Keratinocyte (primary cell): Measurements from ENCODE around the gene NEURL3.

Experiments used
- CTCF ChIP-seq, 3 experiments: IDR thresholded peaks in 1 of 3; conservative IDR thresholded peaks in 1 of 3; optimal IDR thresholded peaks in 1 of 3; 2 replicates in 2 of 3; 3 replicates in 1 of 3; pipeline versions ENCODE3 to v1.5.1; 2011; ENCODE audit warnings: low read length in 3 of 3, mild to moderate bottlenecking in 3 of 3, moderate library complexity in 2 of 3, control low read depth in 1 of 3, inconsistent platforms in 1 of 3; ENCODE audit not compliant: insufficient read depth in 2 of 3; ENCODE audit errors: extremely low read depth in 1 of 3
- EZH2 ChIP-seq: IDR thresholded peaks from one replicate; pipeline ENCODE4 v1.6.1; 2012; ENCODE audit warnings: inconsistent platforms, mild to moderate bottlenecking, low read length, moderate library complexity

GRCh38 chr2:96549466-96549785 lies 44.3 kb upstream of the NEURL3 start:
- TF ChIP-seq CTCF (optimal IDR thresholded peaks at IDR 0.05 in 1 of 3, IDR thresholded peaks at IDR 0.05 in 1 of 3, conservative IDR thresholded peaks at IDR 0.05 in 1 of 3; ENCODE audit: extremely low read depth in 1 of 3, insufficient read depth in 2 of 3, low read length in 3 of 3), result no peak
- TF ChIP-seq EZH2, result no peak
